ENCODE data around the gene REXO1.
A peak's percentile ranks its signal among the peaks of the same experiment; 100 is the strongest.

The REXO1 gene

DNA sequence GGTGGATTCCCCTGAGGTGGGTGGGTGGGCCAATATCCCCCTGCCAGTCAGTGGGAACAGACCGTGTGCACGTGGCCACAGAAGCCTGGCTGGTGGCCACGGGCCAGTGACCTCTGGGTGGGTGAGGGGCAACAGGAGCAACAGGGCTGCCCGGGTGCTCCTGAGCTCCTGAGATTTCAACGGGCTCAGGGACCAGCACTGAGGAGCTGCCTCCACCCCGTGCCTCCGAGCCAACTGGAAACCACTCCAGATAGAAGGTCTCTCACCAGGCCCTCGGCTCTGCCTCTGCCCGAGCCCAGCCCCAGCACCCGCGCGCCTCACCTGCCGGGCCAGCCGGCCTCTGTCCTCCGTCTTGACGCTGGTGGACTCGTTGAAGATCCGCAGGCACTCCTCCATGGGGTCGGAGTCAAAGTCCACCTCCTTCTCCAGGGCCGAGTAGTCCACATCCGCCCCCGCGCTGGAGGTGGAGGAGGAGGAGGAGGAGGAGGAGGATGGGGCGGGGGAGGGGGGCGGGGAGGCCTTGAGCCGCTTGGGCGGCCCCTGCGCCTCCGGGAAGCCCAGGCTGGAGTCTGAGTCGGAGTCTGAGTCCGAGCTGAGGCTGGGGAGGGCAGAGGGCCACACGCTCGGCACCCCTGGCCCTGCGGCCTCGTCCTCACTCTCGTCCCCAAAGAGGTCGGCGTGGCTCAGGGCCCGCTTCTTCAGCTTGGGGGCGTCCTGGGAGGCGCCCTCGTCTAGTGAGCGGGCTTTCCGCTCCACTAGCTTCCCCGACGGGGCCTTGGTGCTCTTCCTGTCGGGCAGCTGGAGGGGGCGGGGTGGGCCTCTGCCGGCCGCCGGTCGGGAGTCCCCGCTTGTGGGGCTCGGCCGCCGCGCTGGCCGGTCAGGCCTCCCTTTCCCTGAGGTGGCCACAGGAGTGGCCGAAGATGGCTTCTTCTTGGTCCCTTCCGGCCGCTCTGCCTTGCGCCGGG, 21.4 kb downstream of the REXO1 start:
- DNase-seq: peak in 1 of 2 experiments; percentile 33

DNA sequence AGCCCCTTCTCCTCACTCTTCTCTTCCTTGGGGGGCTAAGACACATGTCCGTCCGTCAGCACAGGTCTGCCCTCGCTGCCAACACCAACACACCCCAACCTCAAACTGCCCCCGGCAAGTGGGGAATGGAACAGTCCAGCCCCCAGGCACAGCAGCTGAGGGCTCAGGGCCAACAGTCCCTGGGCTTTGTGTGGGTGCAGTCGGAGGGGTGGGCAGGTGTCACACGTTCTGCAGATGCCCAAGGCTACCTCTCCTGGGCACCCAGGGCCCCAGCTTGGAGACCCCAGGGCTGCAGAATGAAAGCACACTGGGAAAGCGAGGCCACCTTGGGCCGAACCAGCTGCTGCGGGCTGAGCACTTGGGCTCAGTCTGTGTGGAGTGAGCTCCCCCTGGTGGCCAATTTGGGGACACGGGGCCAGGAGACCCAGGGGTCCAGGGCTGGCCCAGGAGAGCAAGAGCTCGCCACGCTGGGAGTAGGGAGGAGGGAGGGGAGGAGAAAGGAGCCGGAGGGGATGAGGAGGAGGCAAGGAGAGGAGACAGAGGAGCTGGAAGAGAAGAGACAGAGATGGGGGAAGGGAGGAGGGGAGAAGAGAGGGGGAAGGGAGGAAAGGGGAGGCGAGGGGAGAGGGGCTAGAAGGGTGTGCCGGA, 22.2 kb downstream of the REXO1 start:
- peak; percentile 11 to 73 for DNase-seq

DNA sequence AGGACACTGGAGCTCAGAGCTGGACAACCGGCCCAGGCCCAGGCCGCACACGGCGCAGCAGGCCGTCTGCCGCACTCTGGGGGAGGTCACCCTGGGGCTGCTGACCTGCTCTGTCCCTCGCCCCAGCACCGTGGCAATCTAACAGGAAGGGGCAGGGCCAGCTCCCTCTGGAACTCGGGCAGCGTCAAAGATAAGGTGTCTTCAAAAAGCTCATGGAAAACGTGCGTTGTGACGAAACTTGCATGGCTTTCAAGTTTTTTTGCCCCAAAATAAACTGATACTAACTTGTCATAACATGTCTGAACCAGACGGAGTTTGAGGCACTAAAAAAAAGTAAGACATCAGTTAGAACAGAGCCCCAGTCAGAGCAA, 24.0 kb downstream of the REXO1 start:
- DNase-seq: no peak

DNA sequence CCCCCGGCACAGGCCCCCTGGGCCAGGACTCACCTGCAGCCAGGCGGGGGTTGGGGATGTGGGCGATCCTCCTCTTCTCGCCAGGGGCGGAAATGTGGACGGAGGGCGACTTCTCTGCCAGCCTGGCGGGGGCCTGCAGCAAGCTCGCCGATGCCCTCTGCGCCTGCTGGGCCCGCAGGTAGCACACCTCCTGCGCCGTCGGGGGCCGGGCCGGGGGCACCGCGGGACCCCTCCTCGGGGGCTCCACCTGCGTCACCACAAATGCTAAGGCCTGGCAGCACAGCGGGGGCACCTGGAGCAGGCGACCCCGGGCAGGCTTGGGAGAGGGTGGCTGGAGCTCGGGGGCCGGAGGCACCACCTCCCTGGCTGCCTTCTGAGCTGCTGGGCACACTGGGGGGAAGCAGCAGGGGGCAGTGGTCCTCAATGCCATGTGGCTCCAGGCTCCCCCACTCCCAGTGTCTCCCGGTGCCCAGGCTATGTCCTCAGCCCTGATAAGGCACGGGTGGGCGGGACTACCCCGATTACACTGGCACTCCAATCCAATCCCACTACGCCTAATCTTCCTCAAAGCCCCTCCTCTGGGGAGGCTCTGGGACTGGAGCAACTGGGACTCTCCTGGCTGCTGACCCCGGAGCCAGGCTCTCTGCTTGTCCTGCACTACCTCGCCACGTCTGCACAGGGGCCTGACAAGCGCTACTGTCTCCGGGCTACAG, 24.6 kb downstream of the REXO1 start:
- DNase-seq: no peak

DNA sequence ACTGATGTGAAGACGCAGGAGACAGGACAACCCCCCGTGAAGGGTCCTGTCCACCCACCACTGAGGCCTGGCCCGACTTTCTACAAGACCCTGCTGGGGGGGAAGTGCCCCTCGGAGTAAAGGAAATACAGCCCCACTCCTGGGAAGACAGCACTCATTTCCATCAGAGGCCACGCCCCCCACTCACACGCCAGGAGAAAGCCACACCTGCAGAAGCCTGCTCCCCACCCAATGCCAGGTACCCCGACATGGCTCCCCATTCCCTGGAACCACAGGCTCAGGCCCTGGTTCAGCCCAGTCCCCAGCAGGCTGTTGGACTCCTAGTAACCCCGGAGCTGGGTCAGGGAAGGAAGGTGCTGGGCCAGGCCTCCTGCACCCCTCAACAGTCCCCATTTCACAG, 25.3 kb downstream of the REXO1 start:
- no peak for DNase-seq

DNA sequence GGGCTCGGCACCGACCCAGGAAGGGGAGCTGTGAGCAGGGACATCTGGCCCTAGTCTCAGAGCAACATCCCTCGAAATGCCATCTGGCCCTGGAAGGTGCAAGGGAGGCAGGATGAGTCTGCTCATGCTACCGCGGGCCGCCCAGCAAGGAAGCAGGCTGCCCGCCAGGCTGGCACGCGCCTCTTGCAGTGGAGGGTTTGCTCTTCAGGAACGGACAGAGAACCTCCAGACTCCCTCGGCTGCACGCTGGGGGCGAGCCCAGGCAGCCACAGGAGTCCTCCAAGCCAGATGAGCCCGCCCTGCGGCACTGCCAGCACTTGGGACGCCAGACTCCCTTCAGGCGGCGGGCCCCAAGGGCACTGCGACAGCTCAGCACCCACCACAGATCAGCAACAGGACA, 26.1 kb downstream of the REXO1 start:
- DNase-seq: no peak

DNA sequence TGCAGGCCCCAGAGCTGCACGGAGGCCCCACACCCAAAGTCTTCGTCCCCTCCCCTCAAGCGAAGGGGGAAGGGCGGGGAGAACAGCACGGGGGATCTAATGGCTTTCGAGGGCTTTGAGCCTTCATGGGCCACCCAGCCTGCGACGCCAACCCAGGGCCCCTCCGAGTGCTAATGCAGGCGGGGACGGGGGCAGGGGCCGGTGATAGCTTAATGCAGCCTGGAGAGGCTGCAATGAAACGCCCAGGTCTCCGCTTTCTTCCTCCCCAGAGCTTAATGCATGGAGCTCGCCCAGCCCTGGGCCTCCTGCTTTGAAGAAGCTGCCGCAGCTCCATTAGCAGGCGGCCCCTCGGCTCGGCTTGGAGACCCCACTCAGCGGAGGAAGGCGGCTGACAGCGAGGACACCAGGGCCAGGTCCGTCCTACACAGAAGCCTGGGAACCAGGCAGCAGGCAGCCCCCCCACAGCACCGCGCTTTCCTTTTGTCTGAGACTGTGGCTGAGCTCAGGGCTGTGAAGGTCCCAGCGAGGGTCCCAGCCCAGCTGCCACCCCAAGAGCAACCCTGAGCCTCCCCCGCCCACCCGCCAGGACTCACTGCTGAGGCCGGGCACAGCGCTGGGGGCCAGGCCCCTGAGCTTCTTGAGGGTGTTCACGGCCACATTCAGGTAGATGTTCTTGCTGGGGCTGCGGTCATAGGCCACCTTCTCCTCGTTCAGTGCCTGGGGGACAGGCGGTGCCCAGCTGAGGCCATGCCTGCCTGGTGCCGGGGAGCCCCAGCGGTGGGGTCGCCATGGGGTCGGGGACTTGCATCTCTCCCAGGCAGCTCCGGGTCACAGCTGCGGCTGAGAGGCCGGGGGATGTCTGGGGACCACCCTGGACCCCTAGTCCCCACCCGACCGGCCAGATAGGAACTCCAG, 28.7 kb downstream of the REXO1 start:
- no peak for DNase-seq

DNA sequence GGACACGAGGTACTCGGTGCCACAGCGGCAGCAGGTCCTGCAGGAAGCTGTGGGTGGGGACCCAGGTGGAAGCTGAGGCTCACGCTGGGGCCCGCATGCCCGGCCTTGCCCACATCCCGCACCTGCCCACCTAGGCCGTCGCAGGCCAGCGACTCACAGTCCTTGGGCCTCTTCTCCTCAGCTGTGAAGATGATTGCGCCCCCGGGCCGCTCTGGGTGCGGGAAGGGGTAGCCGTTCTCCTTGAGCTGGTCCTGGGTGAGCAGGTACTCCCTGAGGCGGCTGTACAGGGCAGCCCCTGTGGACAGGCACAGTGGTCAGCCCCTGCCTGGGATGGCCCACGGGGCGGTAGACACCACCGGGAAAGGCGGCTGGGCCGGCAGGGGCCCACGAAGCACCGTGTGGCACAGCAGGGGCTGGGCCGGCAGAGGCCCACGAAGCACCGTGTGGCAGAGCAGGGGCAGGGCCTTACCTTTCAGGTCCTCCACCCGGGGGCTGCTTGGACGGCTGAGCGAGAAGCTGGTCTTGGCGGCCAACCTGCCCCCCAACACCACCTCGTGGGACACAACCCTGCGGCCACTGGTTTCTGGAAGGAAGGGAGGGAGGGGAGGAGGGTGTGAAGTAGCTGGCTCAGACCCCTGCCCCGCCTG, 29.6 kb downstream of the REXO1 start:
- no peak for DNase-seq

DNA sequence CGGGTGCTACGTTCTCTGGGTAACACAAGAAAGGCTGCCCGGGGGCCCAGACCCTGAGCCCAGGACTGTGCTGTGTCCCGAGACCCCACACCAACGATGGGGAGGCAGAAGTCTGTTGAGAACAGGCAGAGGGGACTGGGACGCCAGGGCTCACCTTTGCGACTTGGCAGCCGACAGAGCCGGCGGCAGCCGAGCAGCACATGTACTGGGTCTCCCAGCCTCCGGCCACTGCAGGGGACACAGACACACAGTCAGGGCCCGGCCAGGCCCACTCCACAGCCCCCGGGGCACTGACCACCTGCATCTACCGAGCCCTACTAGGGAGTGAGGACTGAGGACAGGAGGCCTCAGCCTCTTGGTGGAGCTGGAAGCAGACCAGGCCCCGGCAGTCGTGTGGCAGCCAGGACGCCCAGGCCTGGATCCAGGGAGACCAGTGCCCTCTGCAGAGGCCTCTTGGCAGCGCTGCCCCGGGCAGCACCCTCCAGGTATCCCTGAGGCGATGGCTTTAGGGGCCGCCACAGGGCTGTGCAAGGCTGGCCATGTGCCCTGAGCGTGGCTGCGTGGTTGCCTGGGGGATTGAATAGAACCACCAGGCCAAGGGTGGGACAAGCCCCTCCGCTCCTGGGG, 30.6 kb downstream of the REXO1 start:
- no peak for DNase-seq

DNA sequence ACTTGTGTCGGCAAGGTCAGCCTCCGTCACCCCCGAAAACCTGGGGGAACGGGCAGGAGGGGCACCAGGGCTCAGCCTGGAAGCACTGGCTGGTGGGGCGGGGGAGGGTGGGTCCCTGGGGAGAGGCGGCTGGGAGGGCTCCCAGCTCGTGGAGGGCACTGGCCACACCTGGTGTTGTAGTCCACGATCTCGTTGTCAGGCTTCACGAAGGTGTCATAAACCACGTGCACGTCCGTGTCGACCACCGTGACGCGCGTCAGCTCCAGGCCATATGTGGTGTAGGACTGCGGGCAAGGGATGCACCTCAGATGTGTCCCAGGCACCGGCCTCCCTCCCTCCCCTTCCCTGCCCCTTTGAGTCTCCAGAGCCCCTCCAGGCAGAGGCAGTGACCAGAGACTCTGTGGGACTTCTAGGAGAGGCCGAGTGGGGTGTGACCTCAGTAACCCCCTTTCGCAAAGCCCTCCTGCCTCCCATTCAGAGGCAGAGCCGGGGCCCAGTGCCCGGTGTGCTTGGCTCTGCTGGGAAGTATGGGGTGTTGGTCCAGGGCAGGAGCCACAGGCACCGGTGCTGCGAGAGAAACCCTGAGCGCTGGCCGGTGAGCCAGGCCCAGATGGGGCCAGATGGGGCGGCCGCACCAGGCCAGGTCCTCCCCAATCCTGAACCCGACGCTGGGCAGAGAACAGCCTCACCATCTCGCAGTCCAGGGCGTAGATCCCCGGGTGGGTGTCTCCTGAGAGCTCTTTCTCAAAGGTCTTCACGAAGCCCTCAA, 31.6 kb downstream of the REXO1 start:
- no peak for DNase-seq

DNA sequence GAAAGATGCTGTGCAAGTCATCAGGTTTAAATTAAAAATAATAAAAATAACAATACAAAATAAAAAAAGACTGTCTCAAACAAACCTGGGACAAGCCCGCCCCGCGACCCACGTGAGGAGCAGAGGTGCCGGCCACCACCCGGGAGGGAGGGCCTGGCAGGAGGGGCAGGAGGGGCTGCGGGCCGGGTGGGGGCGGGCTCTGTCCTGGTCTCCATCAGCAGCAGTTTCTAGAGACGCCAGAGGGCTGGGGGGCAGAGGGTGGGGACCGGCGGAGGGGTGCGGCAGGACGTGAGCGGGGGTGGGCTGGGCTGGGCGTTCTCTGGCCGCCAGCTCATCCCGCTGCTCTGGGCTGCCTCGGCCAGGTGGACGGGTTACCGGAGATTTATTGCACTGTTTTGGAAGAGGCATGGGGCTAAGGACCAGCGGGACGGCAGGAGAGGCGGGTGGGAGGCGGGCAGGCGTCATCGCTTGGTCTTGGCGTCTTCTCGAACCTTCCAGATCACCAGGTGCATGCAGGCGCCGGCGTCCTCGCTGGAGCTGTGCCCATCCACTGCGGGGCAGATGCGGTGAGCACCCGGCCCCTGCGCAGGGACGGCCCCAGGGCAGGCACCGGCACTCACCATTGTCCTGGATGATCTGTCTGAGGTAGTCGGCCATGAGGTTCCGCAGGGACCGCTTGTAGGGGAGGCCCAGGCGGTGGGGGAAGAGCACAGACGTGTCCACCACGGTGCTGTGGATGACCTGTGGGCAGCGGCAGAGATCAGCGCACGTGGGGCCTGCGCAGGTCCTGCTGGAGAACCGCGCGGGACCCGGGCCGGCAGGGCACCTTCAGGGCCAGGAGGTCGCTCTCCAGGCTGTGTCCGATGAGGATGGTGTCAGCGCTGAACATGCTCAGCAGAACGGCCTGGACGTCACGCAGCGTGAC, 32.4 kb downstream of the REXO1 start:
- no peak for DNase-seq

DNA sequence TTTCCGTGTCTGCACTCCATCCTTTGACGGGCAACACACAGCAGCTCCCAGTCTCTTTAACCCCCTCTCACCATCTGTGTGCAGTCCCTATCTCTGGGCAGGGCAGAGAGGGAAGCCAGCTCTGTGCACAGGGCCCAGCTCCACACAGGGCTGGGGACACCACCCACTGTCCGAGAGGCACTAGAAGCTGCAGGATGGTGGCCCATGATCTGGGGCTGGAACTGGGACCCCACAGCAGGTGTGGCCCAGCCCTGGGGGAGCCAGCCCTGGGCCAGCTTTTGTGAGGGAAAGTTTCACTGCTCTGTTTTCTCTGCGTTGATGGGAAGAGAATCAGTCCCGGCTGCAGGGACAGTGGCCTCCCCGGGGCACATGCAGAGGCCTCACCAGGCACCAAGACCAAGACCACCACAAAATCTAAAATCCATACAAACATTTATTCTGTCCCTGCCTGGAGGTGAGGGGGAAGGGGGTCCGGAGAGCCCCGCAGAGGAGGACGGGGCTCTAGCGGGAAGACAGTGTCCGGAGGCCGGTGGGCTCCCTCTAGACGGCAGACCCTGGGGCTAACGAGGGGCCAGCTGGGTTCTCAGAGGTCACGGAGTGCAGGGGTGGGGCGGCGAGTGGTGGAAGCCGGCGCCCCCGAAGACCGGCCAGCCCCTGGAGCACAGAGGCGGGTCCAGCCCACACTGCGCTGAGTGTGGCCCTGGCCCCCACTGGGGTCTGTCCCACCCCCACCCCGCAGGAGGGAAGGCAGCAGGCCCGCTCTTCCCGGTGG, 33.3 kb downstream of the REXO1 start:
- DNase-seq: no peak

DNA sequence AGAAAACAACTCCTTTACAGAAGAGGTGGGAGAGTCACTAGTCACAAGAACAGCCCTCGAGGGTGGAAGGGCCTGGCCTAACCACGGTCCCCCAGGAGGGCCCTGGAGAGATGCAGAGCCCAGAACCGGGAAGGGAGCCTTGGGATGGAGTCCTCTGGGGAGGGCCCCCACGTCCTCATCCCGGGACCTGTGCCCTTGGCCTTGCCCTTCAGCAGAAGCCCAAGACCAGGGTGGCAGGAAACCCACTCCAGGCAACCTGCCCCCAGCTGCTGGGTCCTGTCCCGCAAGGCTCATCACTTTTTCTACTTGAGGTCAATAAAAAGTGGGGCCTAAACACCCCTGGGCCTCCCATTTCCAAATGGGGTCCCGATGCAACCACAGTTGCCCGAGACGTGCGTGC, 33.9 kb downstream of the REXO1 start:
- DNase-seq: no peak

DNA sequence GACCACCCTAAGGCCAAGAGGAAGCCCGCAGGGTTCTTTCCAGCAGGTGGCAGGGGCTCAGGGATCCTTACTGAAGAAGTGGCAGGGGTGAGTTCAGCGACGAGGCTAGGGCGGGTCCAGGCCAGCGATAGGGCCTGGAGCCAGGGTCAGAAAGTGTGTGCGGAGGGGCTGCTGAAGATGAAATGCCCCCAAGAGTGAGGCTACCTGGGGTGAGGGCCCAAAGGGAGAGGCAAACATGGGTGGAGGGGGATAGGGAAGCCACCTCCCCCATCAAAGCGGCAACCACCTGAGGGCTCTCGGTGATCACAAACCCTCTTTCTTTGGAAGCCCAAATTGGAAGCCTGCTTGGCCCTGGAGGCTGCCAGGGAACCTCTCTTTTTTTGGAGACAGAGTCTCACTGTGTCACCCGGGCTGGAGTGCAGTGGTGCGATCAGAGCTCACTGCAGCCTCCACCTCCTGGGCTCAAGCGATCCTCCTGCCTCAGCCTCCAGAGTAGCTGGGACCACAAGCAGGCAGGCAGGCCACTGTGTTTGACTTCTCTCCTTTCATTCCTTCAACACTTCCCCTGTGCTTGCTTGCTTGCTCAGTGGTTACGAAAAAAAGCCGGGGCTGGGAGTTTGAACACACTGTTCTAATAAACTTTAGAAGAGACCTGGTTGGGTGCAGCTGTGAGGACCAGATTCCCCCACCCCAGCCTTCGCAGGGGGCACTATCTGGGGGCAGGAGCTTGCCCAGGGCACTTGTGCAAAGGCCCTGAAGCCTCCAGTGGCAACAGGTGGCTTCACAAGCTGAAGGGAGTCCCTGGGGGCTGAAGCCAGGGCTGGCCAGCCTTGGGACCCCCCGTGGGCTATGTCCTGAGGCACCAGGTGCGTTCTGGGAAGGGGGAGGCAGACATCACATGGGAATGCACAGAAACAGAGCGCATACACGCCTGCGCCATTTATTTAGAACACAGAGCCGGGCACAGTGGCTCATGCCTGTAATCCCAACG, 34.8 kb downstream of the REXO1 start:
- no peak for DNase-seq

DNA sequence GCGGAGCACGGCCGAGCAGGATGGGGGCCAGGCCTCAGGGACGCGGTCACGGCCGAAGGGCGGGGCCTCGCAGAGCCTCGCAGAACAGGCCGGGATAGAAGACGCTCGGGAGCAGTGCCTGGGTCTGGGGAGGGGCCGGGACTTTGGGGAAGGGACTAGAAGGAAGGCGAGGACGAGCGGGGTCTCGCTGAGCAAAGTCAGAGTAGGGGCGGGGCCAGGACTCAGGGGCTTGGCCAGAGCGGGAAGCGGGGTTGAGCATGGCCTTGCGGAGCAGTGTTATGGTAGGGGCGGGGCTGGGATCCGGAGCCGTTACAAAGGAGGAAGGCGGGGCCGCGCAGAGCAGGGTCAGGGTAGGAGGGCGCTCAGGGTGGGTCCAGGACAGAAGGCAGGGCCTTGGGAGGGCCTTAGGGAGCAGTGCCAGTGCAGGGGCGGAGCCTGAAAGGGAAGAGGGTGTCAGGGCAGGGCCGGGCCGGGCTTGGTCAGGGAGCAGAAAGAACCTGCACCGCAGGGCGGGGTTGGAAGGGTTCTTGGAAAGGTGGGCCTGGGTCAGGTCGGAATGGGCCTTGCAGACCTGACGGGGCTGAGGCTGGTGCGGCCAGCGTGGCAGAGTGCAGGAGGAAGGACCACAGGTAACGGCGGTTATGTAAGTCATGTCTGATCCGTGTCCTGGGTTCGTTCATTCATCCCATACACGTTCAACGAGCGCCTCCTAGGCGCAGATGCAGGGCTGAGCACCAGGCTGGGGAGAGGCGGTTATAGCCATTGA, 35.7 kb downstream of the REXO1 start:
- peak; percentile 79 to 92 for DNase-seq

DNA sequence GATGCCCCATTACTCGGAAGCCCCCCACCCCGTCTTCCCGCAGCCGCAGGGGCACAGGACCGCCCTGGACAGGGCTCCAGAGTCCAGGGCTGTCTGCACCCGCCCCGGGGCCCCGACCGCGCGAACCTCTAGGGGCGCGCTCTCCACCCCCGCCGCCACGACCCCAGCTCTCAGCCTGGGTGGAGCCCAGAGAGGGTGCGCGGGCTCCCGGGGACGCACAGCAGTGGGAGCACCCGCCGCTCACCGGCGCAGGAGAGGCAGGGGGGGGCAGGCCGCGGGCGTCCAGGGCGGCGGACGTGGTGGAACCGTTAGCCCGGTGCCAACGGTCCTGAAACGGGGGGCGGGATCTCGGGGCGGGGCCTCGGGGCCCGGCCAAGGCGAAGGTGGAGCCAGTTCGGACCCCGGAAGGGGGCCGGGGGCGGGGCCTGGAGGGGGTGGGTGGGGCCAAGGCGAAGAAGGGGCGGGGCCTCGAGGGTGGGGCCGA, 36.3 kb downstream of the REXO1 start, which contains the start of gene ATP8B3:
Gene ATP8B3, minus strand, starts transcription at position 335 of the 484 bp plus-strand sequence. CDS start 540 bp downstream, outside the sequence.
- no peak for DNase-seq
